GM18508 (cell line): ENCODE data around the gene ZNRD2.

ENCODE experiments used
- ATAC-seq: cut with Tn5 transposase; IDR thresholded peaks from one replicate; pipeline ENCODE4 v1.9.1; 2021; ENCODE audit warnings: moderate number of reproducible peaks; ENCODE audit not compliant: insufficient read depth, unreplicated experiment

ZNRD2 gene

DNA sequence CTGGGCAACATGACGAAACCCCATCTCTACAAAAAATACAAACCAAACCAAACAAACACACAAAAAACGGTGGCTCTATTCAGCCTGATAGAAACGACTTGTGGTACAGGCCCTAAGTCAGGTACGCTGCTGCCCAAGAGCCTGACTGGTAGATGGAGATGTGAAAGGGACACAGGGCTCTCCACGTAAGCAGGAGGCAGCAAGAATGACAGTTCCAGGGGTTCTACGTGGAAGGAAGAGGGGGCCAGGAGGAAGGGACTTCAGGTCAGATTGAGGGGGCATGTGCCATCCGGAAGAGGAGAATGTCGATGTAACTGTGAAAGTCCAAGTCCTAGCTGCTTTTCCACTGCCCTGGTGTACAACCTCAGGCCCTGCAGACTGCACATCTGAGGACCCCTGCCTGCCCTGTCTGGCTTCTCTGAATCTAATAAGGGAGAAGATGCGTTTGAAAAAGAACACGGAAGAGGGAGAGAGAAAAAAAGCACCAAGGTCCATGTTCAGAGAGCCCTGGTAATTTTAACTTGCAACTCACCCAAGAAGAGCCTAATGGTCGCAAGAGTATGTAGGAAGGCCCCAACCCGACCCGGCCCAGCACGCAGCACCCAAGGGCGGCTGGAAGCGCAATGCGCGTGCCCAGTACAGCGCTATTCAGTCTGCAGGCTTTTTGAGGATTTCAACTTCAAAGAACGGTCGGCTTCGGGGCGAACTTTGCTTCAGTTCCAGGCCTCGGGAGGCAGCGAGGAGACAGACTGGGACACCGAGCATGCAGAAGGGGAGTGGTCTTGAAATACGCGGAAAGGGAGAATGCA is 909 bp upstream of the ZNRD2 start:
- no peak for ATAC-seq

GRCh38 chr11:65571420-65571819 is 1.1 kb downstream of the ZNRD2 start:
- no peak for ATAC-seq

DNA sequence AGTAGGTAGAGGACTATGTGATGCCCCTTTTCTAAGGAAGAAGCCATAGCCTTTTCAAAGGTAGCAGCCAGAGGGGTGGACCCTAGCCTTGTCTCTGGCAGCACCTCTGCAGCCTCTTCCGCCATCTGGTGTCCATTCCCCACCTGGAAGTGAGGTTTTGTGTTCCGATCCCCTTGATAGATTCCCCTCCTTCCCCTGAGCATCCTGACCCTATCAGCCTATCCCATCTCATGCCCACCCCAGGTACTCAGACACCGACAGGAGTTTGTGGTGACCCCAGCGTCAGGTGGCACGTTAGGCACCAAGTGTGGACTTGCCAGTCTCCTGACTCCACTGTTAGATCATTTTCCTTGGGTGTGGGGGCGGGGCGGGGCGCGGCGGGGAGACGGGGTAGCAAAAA is 1.7 kb downstream of the ZNRD2 start:
- no peak for ATAC-seq

- no peak for ATAC-seq
These were observed 2.2 kb downstream of the ZNRD2 start, which contains the start of gene FAM89B for GRCh38 chr11:65572356-65573051. Gene FAM89B, plus strand, starts transcription at chr11:65572538. Its CDS starts 132 bp downstream, at chr11:65572670.

DNA sequence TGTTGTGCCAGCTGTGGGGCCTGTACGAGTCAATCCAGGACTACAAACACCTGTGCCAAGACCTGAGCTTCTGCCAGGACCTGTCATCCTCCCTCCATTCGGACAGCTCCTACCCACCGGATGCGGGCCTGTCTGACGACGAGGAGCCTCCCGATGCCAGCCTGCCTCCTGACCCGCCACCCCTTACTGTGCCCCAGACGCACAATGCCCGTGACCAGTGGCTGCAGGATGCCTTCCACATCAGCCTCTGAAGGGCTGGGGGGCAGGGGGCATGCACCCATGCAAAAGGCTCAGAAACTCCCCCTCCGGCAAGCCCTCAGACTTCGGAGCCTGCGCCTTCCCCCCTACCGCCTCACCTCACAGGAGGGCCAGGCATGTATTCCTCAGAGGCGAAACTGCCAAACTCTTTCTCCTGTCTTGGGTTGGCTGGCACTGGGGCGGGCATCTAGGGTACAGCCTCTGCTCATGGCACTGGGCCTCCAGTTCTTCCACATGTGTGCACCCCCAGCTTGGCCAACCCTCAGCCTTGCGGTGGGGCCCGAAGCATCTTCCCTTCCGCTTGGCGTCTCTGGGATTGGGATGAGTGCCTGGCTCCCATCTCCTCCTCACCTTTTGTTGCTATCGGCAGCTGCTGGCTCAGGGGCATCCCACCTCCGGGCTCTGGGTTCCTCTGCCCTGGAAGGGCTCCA is 3.3 kb downstream of the ZNRD2 start:
- no peak for ATAC-seq

- ATAC-seq, result no peak
These were observed 4.0 kb downstream of the ZNRD2 start for GRCh38 chr11:65574109-65574810.

GRCh38 chr11:65574811-65575567 is 4.7 kb downstream of the ZNRD2 start:
- no peak for ATAC-seq

GRCh38 chr11:65575568-65576231 is 5.4 kb downstream of the ZNRD2 start, which contains the start of gene EHBP1L1:
Gene EHBP1L1, plus strand, starts transcription at chr11:65576053. Its CDS starts 250 bp downstream, at chr11:65576303.
- ATAC-seq, result no peak

GRCh38 chr11:65576232-65576866 is 6.1 kb downstream of the ZNRD2 start:
- no peak for ATAC-seq

- ATAC-seq, result no peak
These were observed 6.8 kb downstream of the ZNRD2 start for GRCh38 chr11:65576867-65577755.

- no peak for ATAC-seq
These were observed 7.5 kb downstream of the ZNRD2 start for GRCh38 chr11:65577756-65578109.

- no peak for ATAC-seq
These were observed 7.9 kb downstream of the ZNRD2 start for GRCh38 chr11:65578134-65578533.

DNA sequence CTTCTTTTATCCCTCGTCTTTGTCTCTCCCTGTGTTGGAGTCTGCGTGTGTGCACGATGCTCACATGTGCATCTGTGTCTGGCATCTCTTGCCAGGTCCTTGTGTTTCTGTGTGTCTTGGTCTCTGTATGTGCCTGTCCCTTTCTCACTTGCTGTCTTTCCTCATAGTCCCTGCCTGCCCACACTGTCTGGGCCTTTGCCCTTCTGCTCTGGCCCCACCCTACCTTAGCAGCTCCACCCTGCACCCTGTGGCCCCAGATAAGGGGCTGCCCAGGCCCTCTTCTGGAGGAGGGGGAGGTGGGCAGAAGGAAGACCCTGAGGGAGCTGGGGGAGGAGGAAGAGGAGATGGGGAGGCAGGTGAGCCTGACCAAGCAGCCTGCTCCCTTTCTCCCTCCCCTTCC is 8.4 kb downstream of the ZNRD2 start:
- ATAC-seq, result no peak

DNA sequence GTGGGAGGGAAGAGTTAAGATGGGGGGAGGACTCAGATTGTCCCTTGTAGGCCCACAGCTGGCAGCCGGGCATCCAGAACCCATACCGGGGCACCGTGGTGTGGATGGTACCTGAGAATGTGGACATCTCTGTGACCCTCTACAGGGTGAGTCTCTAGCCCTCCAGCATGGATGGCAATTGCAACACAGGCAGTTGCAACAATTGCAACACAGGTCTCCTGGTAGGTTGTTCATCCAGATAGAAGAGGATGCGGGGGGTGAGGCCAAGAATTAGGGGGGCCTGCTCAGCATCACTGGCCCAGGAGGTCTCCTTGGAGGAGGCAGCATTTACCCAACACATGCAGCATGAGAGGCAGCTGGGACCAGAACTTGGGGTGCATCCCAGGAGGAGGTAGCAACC is 9.0 kb downstream of the ZNRD2 start:
- no peak for ATAC-seq

DNA sequence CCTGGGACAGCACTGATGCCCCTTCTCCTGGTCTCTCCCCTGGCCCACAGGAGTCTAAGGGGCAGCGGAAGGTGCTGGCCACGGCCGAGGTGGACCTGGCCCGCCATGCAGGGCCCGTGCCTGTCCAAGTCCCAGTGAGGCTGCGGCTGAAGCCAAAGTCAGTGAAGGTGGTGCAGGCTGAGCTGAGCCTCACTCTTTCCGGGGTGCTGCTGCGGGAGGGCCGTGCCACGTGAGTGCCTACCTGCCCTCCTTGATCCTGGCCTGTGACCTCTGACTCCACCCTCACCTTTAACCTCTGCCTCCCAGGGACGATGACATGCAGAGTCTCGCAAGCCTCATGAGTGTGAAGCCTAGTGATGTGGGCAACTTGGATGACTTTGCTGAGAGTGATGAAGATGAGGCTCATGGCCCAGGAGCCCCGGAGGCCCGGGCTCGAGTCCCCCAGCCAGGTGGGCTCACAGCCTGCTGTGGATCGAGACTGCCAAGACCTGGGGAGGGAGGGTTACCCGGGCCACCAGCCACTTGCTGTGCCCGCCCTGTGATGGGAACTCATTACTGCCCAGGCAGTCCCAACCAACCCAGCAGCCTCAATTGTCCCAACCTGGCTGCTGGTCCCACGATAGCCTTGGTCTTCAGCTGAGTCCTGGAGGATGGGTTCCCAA is 9.9 kb downstream of the ZNRD2 start:
- no peak for ATAC-seq

- ATAC-seq, result no peak
These were observed 10.5 kb downstream of the ZNRD2 start for GRCh38 chr11:65580756-65581155.

- no peak for ATAC-seq
These were observed 11.7 kb downstream of the ZNRD2 start for GRCh38 chr11:65581928-65582327.
